Effector memory CD8-positive, alpha-beta T cell (primary cell): ENCODE data around the gene PLA1A.

ENCODE experiments used
- ATAC-seq: fragments of 150-1000 bp; cut with Tn5 transposase; replicated peaks from 2 replicates; pipeline ENCODE4 v1.10.0; 2021; ENCODE audit warnings: mild to moderate bottlenecking, moderate library complexity
- DNase-seq, 3 experiments: peaks; one replicate each; pipeline ENCODE4 v3.0.0; 2021
- H3K27ac Mint-ChIP-seq, 2 donors: one replicate each; pipeline ENCODE4 v1.8.0; 2022; ENCODE audit warnings: mild to moderate bottlenecking in 2 of 2, mixed read lengths in 2 of 2, moderate library complexity in 2 of 2
- H3K27me3 Mint-ChIP-seq, 2 donors: one replicate each; pipeline ENCODE4 v1.8.0; 2022; ENCODE audit warnings: mixed read lengths in 2 of 2
- H3K36me3 Mint-ChIP-seq: one replicate; pipeline ENCODE4 v1.8.0; 2022; ENCODE audit warnings: mild to moderate bottlenecking, moderate library complexity, mixed read lengths; ENCODE audit not compliant: insufficient read depth
- H3K4me1 Mint-ChIP-seq, 2 donors: one replicate each; pipeline ENCODE4 v1.8.0; 2022; ENCODE audit warnings: low read depth in 2 of 2, mixed read lengths in 2 of 2
- H3K4me3 Mint-ChIP-seq, 2 donors: one replicate each; pipeline ENCODE4 v1.8.0; 2022; ENCODE audit warnings: mild to moderate bottlenecking in 2 of 2, mixed read lengths in 2 of 2, moderate library complexity in 2 of 2
- H3K9me3 Mint-ChIP-seq, 2 donors: one replicate each; pipeline ENCODE4 v1.8.0; 2022; ENCODE audit warnings: mixed read lengths in 2 of 2

The PLA1A gene

DNA sequence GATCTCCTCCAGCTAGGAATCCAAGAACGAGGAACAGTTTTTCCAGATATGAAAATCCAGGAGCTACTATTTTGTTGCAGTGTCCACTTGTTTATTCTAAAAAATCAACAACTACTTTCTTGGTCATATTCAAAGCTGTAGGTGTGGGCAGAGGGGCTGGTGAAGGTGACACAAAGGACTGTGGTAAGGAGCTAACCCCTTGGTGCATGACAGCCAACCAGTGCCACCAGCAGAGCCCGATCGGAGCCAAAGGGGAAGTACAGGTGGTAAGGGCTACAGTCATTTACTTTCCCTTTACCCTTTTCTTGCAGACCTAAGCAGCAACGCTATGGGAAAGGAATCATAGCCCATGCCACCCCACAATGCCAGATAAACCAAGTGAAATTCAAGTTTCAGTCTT lies 30.7 kb downstream of the PLA1A start:
- no peak for DNase-seq
- no peaks in the 10 kb centered on the region for H3K9me3 Mint-ChIP-seq
- peaks cover 6 to 13% of the 10 kb centered on the region in 2 donors for H3K4me1 Mint-ChIP-seq
- H3K36me3 Mint-ChIP-seq = no peaks in the 10 kb centered on the region
- H3K4me3 Mint-ChIP-seq = no peak overlapping the region
- no peak overlapping the region for H3K27ac Mint-ChIP-seq
- peak; percentile 64 for ATAC-seq
- H3K27me3 Mint-ChIP-seq = peaks cover 10 to 52% of the 10 kb centered on the region in 2 donors

DNA sequence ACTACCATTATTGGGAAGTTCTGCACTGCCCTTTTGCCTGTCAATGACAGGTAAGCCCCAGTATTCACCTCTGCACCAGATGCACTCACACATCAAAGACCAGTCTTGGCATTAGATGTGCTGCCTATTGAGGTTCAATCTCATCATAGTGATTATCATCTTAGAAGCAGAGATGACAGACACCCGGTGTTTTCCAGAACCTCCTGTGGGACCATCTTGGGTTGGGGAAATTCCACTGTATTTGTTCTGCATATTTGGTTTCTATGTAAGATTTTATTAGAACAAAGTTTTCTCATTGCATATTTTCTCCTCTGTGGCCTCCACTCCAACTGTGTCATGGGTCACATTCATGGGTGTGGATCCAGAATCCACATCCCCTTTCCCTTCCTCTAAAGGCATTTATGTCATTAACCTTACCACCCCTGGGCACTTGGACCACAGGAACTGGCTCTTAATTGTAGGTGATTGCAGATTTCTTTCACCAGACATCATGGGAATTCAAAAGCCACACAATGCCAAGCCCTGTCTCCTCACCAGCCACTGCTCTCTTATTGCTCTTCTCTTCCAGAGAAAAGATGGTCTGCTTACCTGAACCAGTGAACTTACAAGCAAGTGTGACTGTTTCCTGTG lies 31.2 kb downstream of the PLA1A start:
- H3K4me3 Mint-ChIP-seq = no peak overlapping the region
- ATAC-seq (peak; percentile 51), DNase-seq (no peak)
- H3K27ac Mint-ChIP-seq = no peak overlapping the region
- H3K9me3 Mint-ChIP-seq = no peaks in the 10 kb centered on the region
- peaks cover 6 to 13% of the 10 kb centered on the region in 2 donors for H3K4me1 Mint-ChIP-seq
- H3K36me3 Mint-ChIP-seq = no peaks in the 10 kb centered on the region
- peaks cover 10 to 52% of the 10 kb centered on the region in 2 donors for H3K27me3 Mint-ChIP-seq

DNA sequence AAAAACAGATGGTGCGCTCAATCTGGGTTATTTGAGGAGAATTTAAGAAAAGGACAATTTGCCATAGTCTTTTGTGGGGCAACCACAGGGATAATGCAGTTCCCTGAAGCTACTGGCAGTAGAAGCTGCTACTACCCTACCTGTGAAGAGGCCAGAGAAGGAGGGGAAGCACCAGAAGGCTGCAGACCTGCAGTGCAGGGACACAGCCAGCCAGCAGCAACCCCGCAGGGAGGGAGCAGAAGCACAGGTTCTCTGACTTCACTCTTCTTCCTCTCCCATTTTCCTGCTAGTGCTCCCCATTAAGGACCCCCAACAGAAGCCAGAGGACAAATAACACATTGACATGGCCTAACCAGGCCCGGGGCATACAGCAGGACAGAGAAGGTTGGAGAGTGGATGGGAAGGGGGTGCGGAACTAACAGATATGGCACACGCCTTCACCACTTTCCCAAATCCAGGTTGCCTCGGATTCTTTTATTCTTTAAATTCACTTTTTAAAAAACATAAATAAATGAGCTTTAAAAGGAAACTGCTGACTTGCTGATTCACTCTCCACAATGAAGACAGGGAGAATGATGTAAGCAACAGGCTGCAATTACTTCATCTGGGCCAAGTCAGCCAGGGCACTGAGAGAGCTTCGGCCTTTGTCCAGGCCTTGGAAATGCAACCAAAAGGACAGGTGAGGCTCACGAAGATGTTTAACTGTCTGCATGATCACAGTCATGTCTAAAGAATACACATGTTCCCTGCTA lies 32.6 kb downstream of the PLA1A start:
- no peak for DNase-seq
- Mint-ChIP-seq H3K9me3 (no peaks in the 10 kb centered on the region), H3K4me3 (no peak overlapping the region), H3K27ac (no peak overlapping the region), H3K4me1 (peaks cover 6 to 13% of the 10 kb centered on the region in 2 donors), H3K27me3 (peaks cover 6 to 46% of the 10 kb centered on the region in 2 donors), H3K36me3 (no peaks in the 10 kb centered on the region)
- ATAC-seq = no peak

DNA sequence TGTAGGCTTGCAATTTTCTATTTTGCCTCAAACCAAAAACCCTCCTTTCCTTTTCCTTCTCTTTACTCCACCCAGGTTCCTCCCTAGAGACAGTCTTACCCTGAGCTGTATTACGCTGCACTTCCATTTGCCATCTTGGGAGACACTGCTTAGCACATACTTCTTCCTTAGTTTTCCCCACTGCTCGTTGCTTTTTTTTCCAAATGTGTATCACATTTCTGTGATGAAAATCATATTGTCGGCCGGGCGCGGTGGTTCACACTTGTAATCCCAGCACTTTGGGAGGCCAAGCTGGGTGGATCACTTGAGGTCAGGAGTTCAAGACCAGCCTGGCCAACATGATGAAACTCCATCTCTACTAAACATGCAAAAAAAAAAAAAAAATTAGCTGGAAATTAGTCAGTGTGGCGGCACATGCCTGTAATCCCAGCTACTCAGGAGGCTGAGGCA lies 33.2 kb downstream of the PLA1A start:
- H3K27ac Mint-ChIP-seq = no peak overlapping the region
- ATAC-seq = no peak
- H3K4me1 Mint-ChIP-seq = peaks cover 6 to 13% of the 10 kb centered on the region in 2 donors
- H3K36me3 Mint-ChIP-seq = no peaks in the 10 kb centered on the region
- H3K4me3 Mint-ChIP-seq = no peak overlapping the region
- no peaks in the 10 kb centered on the region for H3K9me3 Mint-ChIP-seq
- DNase-seq = no peak
- H3K27me3 Mint-ChIP-seq = peaks cover under 1 to 40% of the 10 kb centered on the region in 2 donors

DNA sequence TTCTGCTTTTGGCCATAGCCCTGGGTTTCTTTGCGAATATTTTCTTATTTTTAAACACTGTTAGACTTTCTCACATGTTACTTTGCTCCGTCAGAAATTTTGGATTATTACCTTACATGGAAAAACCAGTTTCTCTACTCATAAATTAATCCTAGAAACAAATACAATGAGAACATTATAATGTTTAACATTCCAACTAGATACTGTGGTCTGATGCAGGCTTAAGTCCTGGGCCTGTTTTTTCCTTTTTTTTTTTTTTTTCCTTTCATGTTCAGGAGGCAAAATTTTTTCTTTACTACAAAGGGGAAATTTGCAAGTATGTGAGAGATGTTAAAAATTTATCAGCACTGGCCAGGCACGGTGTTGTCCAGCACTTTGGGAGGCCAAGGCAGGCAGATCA lies 33.8 kb downstream of the PLA1A start:
- Mint-ChIP-seq H3K27me3 (peaks cover 0 to 34% of the 10 kb centered on the region in 2 donors), H3K9me3 (no peaks in the 10 kb centered on the region), H3K36me3 (no peaks in the 10 kb centered on the region), H3K4me1 (peaks cover 4 to 13% of the 10 kb centered on the region in 2 donors), H3K4me3 (no peak overlapping the region), H3K27ac (no peak overlapping the region)
- ATAC-seq (no peak), DNase-seq (no peak)

DNA sequence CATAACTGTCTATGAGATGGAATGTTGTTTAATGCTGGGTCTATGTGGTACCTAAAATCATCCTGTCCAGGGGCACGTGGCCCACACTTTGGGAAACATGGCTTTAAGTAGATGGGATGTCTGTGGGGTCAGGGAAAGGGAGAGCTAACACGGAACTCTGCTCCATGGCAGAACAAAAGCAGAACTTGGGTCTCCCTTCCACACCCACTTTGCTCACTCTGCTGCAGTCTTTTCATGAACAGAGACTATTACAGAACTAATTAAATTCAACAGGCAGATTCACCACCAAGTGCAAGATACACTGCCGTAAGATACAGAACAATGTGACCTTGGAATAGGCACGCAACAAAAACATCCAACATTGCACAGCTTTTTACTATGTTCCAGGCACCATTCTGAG lies 34.5 kb downstream of the PLA1A start:
- Mint-ChIP-seq H3K27ac (no peak overlapping the region), H3K36me3 (no peaks in the 10 kb centered on the region), H3K4me1 (peaks cover 4 to 11% of the 10 kb centered on the region in 2 donors), H3K4me3 (no peak overlapping the region), H3K27me3 (peaks cover 0 to 31% of the 10 kb centered on the region in 2 donors), H3K9me3 (no peaks in the 10 kb centered on the region)
- ATAC-seq (no peak), DNase-seq (no peak)

DNA sequence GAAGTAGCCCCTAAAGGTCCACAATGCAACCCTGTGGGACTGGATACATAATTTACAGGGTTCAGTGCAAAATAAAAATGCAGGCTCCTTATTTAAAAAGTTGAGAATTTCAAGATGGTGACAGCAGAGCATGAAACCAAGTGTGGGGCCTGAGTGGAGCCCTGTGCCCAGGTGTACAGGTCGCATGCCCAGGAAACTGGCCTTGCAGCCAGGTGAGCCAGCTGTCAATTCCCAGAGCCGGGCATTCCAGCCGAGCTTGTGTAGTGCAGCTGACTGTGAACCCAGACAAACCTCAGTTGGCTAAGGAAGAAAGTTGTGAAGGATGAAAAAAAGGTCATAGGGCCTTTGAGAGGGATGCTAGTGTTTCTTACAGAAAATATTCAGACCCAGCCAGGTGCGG lies 35.1 kb downstream of the PLA1A start:
- Mint-ChIP-seq H3K36me3 (no peaks in the 10 kb centered on the region), H3K27ac (no peak overlapping the region), H3K4me3 (no peak overlapping the region), H3K4me1 (peaks cover under 1 to 6% of the 10 kb centered on the region in 2 donors), H3K9me3 (no peaks in the 10 kb centered on the region), H3K27me3 (peaks cover 0 to 28% of the 10 kb centered on the region in 2 donors)
- DNase-seq (no peak), ATAC-seq (no peak)

DNA sequence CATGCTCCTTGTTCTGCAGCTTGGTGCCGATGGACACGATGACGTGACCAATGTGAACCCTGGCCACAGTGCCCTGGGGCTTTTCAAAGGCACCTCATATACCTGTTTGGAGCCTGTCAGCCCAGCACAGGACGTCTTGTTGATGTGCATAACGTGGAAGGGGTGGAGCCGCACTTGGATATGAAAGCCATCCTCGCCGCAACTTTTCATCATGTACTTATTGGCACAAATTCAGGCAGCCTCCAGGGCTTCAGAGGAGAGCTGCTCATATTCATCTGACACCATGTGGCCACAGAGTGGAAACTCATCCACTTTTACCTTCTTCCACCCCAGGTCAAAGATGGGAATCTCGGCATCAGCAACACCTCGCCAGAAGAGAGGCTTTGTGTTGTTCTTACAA lies 38.0 kb downstream of the PLA1A start:
- no peak for DNase-seq
- Mint-ChIP-seq H3K27ac (no peak overlapping the region), H3K9me3 (no peaks in the 10 kb centered on the region), H3K4me1 (peaks cover 6 to 11% of the 10 kb centered on the region in 2 donors), H3K4me3 (no peak overlapping the region), H3K36me3 (no peaks in the 10 kb centered on the region), H3K27me3 (peaks cover 0 to 10% of the 10 kb centered on the region in 2 donors)
- ATAC-seq = no peak

DNA sequence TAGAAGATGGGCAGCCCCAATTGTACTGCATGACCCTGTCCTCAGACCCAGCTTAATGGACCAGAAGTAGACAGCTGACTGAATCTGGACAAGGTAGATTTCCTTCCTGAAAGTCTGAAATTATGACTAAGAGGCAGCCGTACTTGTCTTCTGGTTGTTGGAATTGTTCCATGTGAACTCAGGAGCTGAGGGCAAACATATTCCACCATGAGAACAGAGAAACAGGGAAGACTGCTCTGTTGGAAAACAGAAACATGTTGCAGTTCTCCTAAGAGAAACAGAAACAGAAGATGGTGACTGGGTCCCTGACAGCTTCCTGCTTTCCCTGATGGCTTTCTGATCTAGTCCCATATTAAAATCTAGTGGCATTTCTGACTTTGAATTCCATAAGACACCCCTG lies 38.6 kb downstream of the PLA1A start:
- Mint-ChIP-seq H3K36me3 (no peaks in the 10 kb centered on the region), H3K4me1 (peaks cover 6 to 11% of the 10 kb centered on the region in 2 donors), H3K27me3 (peaks cover 0 to 10% of the 10 kb centered on the region in 2 donors), H3K4me3 (no peak overlapping the region), H3K9me3 (no peaks in the 10 kb centered on the region), H3K27ac (no peak overlapping the region)
- ATAC-seq (no peak), DNase-seq (no peak)

DNA sequence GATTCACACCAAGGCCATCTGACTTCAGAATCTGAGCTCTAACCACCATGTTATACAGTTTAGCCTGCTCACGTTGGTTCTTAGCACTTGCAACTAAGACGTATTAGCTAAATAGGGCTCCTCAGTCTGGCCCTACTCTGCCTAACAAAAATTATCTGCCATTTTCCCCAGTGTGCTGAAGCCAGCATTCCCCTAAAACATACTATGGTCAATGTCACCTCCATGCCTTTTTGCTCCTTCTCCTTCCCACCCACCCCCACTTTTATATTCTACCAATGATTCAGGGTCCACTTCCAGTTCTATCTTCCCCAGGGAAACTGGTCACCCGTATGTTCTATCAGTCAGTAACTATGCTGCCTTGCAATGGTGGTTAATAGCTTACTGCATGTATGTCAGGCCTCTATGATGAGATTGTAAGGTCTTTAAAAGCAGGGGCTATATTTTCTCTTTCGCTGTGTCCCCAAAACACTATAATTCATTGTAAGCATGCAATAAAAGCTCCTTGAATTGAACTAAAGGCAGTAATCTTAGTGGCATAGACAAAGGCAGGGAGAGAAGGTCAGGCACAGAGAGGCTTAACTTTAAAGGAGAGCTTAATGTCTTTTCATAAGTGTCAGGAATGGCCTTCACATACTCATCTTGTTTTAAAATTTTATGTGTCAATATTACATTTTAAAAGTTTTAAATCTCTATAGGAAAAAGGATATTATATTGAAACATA lies 39.4 kb downstream of the PLA1A start:
- Mint-ChIP-seq H3K4me3 (no peak overlapping the region), H3K27ac (no peak overlapping the region), H3K36me3 (no peaks in the 10 kb centered on the region), H3K9me3 (no peaks in the 10 kb centered on the region), H3K27me3 (peaks cover 0 to 9% of the 10 kb centered on the region in 2 donors), H3K4me1 (peaks cover 6 to 11% of the 10 kb centered on the region in 2 donors)
- DNase-seq (no peak), ATAC-seq (no peak)

DNA sequence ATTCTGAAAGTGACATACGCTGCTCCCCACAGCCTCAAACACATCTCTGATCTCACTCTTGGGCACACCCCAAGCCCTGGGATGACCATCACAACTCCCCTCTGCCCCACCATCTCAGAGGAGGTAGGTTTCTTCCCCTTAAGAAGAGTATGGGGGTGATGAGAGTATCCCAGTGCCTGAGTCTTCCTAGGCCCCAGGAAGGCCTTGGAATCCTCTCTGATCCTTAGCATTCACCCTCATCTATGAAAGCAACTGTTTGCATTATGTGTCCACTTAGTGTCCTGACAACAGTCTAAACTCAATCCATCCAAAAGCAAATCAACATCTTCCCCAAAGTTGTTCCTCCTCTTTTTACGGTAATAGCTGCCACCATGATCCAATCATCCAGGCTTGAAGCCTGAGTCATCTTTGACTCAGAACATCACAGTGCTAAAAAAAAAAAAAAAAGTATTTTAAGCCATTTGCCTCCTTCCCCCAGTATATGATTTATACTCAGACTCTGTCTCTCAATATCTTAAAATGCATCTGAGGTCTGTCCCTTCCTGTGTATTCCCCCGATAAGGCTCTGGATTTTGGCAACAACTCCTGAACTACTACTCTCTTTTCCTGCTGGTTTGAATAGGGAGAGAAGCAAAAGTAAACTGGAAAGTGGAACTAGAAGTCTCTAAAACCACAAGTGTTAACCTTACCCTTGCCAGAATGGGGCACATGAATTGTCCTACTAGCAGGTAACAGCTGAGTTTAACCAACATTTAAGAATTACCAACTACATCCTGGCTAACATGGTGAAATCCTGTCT lies 40.2 kb downstream of the PLA1A start:
- no peaks in the 10 kb centered on the region for H3K36me3 Mint-ChIP-seq
- ATAC-seq = peak; percentile 35
- peak overlapping the region; percentile 68 to 70 for H3K4me3 Mint-ChIP-seq
- H3K27me3 Mint-ChIP-seq = peaks cover 0 to under 1% of the 10 kb centered on the region in 2 donors
- peaks cover 6 to 11% of the 10 kb centered on the region in 2 donors for H3K4me1 Mint-ChIP-seq
- no peaks in the 10 kb centered on the region for H3K9me3 Mint-ChIP-seq
- H3K27ac Mint-ChIP-seq = peak overlapping the region; percentile 91 to 92
- DNase-seq = no peak

DNA sequence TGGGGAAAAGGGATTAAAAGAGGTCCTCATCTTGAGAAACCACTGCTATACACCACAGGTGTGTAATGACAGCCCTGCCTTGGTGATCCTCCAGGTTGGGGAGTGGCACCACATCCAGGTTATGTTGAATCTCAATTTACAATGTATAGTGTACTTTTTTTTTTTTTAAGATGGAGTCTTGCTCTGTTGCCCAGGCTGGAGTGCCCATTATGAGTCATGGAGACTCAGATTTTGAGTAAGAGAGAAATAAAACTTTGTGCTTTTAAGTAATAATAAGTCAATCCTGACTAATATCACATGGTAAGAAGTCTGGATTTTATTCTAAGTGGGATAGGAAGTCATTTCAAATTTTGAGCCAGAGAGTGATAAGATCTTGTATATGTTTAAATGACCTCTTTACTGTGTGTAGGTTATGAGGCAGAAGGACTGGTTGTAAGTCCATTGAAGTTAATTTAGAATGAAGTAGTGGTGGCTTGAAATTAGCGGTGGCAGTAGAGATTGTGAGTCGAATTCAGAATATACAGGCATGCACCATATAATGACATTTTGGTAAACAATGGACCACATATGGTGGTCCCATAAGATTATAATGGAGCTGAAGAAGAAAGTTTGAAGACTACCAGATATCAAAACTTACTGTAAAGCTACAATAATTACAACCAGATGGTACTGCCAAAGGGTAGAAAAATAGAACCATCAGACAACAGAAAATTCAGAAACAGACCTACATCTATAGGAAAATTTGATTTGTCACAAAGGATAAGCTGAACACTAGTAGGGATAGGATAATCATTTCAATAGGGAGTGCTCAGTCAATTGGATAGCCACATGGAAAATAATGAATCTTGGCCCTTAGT lies 42.0 kb downstream of the PLA1A start:
- Mint-ChIP-seq H3K4me3 (no peak overlapping the region), H3K4me1 (peaks cover 6 to 11% of the 10 kb centered on the region in 2 donors), H3K27ac (peak overlapping the region in 1 of 2 donors; percentile 92), H3K9me3 (no peaks in the 10 kb centered on the region), H3K36me3 (no peaks in the 10 kb centered on the region), H3K27me3 (no peaks in the 10 kb centered on the region)
- no peak for DNase-seq
- ATAC-seq = no peak
